ENCODE measurements around the gene ASB10. TPM values are rescaled to one million over a fixed set of nuclear protein-coding genes. Genes with fewer than 3 reads are reported as not detected.

ASB10 gene
- total and polyA plus RNA-seq, 2 of the 8 experiments (the other 6 are each of a cell fraction or from before 2014, with no cell fraction given), result not detected

- TF ChIP-seq GABPA (IDR thresholded peaks at IDR 0.05; ENCODE audit: borderline replicate concordance, insufficient read depth, low read length), result no peak
- no peak for TF ChIP-seq NRF1 (IDR thresholded peaks at IDR 0.05; ENCODE audit: low read depth, low read length)
- TF ChIP-seq TEAD4 (IDR thresholded peaks at IDR 0.05; ENCODE audit: low read depth, low read length), result no peak
- TF ChIP-seq CTBP2 (IDR thresholded peaks at IDR 0.05; ENCODE audit: borderline replicate concordance, insufficient read depth, insufficient read length, low read length), result no peak
- no peak for TF ChIP-seq FOSL1 (IDR thresholded peaks at IDR 0.05; ENCODE audit: insufficient read depth, low read depth, low read length)
- TF ChIP-seq POU5F1 (IDR thresholded peaks at IDR 0.05; ENCODE audit: low read depth, low read length), result no peak
- TF ChIP-seq SIRT6 (IDR thresholded peaks at IDR 0.05; ENCODE audit: low read length), result no peak
These were observed 28.3 kb upstream of the ASB10 start (continued) for GRCh38 chr7:151215396-151215795.
